RWPE2 (cell line): ENCODE data around the gene OSBPL10.

ENCODE experiments used
- ATAC-seq: fragments of 200-7000 bp; cut with Tn5 transposase; 3 replicates; pipeline ENCODE4 v1.9.1; 2021; ENCODE audit warnings: low read depth
- DNase-seq: peaks from one replicate; pipeline ENCODE4 v3.0.0-alpha.2; 2020; ENCODE audit warnings: low spot score
- H3K27ac ChIP-seq: fragments of 450-650 bp; 2 replicates; pipeline ENCODE4 v1.5.1; 2017; ENCODE audit warnings: mild to moderate bottlenecking; ENCODE audit not compliant: poor library complexity, severe bottlenecking
- H3K27me3 ChIP-seq: fragments of 250-450 bp; sonication (Bioruptor Pico); 2 replicates; pipeline ENCODE4 v1.5.1; 2021; ENCODE audit warnings: mild to moderate bottlenecking, moderate library complexity; ENCODE audit not compliant: insufficient read depth, poor library complexity, severe bottlenecking
- H3K36me3 ChIP-seq: fragments of 250-450 bp; sonication (Bioruptor Pico); 2 replicates; pipeline ENCODE4 v1.5.1; 2020; ENCODE audit warnings: low read depth, mild to moderate bottlenecking, moderate library complexity
- H3K4me1 ChIP-seq: fragments of 250-450 bp; sonication (Bioruptor Pico); 2 replicates; pipeline ENCODE4 v1.5.1; 2021; ENCODE audit warnings: mild to moderate bottlenecking, moderate library complexity; ENCODE audit not compliant: insufficient read depth, poor library complexity, severe bottlenecking
- H3K4me3 ChIP-seq: fragments of 250-450 bp; sonication (Bioruptor Pico); 2 replicates; pipeline ENCODE4 v1.5.1; 2021; ENCODE audit warnings: mild to moderate bottlenecking, moderate library complexity; ENCODE audit not compliant: severe bottlenecking
- H3K9me3 ChIP-seq: fragments of 250-450 bp; sonication (Bioruptor Pico); 2 replicates; pipeline ENCODE4 v1.5.1; 2021; ENCODE audit warnings: mild to moderate bottlenecking, moderate library complexity; ENCODE audit not compliant: severe bottlenecking
- CTCF ChIP-seq: fragments of 450-650 bp; IDR thresholded peaks from one replicate; pipeline ENCODE4 v1.5.1; 2017; ENCODE audit warnings: mild to moderate bottlenecking, moderate library complexity; ENCODE audit not compliant: poor library complexity, severe bottlenecking

The OSBPL10 gene

GRCh38 chr3:31671976-31672375, 309.1 kb downstream of the OSBPL10 start:
- H3K27me3 ChIP-seq: no peaks in the 10 kb centered on the region
- H3K4me1 ChIP-seq: no peaks in the 10 kb centered on the region
- no peak overlapping the region for H3K4me3 ChIP-seq
- no peak for TF ChIP-seq CTCF
- no peak overlapping the region for H3K27ac ChIP-seq
- no peak for ATAC-seq
- no peaks in the 10 kb centered on the region for H3K9me3 ChIP-seq
- no peak for DNase-seq
- H3K36me3 ChIP-seq: peaks cover 77% of the 10 kb centered on the region

GRCh38 chr3:31671451-31671850, 309.6 kb downstream of the OSBPL10 start:
- H3K9me3 ChIP-seq: no peaks in the 10 kb centered on the region
- no peak for ATAC-seq
- H3K27ac ChIP-seq: no peak overlapping the region
- H3K4me1 ChIP-seq: no peaks in the 10 kb centered on the region
- H3K4me3 ChIP-seq: no peak overlapping the region
- peaks cover 82% of the 10 kb centered on the region for H3K36me3 ChIP-seq
- TF ChIP-seq CTCF: no peak
- H3K27me3 ChIP-seq: no peaks in the 10 kb centered on the region
- no peak for DNase-seq

- no peak for TF ChIP-seq CTCF
- H3K36me3 ChIP-seq: peaks cover 89% of the 10 kb centered on the region
- H3K4me1 ChIP-seq: no peaks in the 10 kb centered on the region
- no peak for ATAC-seq
- H3K4me3 ChIP-seq: no peak overlapping the region
- no peak overlapping the region for H3K27ac ChIP-seq
- H3K9me3 ChIP-seq: no peaks in the 10 kb centered on the region
- no peak for DNase-seq
- H3K27me3 ChIP-seq: no peaks in the 10 kb centered on the region
These were observed 310.3 kb downstream of the OSBPL10 start for GRCh38 chr3:31670722-31671121.

GRCh38 chr3:31670136-31670535, 310.9 kb downstream of the OSBPL10 start:
- peaks cover 88% of the 10 kb centered on the region for H3K36me3 ChIP-seq
- H3K4me3 ChIP-seq: no peak overlapping the region
- no peaks in the 10 kb centered on the region for H3K4me1 ChIP-seq
- no peak for TF ChIP-seq CTCF
- H3K27me3 ChIP-seq: no peaks in the 10 kb centered on the region
- no peaks in the 10 kb centered on the region for H3K9me3 ChIP-seq
- DNase-seq (no peak), ATAC-seq (no peak)
- no peak overlapping the region for H3K27ac ChIP-seq

- H3K27ac ChIP-seq: no peak overlapping the region
- no peaks in the 10 kb centered on the region for H3K9me3 ChIP-seq
- no peak for TF ChIP-seq CTCF
- ATAC-seq: peak; percentile 62; the same call in 2 of the 3 replicates
- no peaks in the 10 kb centered on the region for H3K4me1 ChIP-seq
- H3K36me3 ChIP-seq: peaks cover 82% of the 10 kb centered on the region
- no peak for DNase-seq
- no peak overlapping the region for H3K4me3 ChIP-seq
- H3K27me3 ChIP-seq: no peaks in the 10 kb centered on the region
These were observed 312.8 kb downstream of the OSBPL10 start for GRCh38 chr3:31668242-31668641.
